T-cell (primary cell): ENCODE measurements around the gene TMEM236. TPM values are rescaled to one million over a fixed set of nuclear protein-coding genes. Genes with fewer than 3 reads are reported as not detected.

Experiments
- ATAC-seq, 4 experiments: fragments of 200-7000 bp in 3 of 4; fragments of 150-1000 bp in 1 of 4; cut with Tn5 transposase; replicated peaks in 1 of 4; 1 replicate in 3 of 4; 2 replicates in 1 of 4; pipeline ENCODE4 v1.10.0; 2021; ENCODE audit warnings: moderate library complexity in 3 of 4, mild to moderate bottlenecking in 2 of 4, moderate number of reproducible peaks in 1 of 4
- CTCF ChIA-PET, 2 donors: fragments of 300-600 bp; sonication (Branson Sonifier 250); formaldehyde crosslinking; loops; one replicate each; lab custom pipeline; 2022; ENCODE audit warnings: antibody characterized with exemption in 2 of 2; lab: Charles Lee
- POLR2A ChIA-PET, 2 donors: fragments of 300-600 bp; sonication (Branson Sonifier 250); formaldehyde crosslinking; loops; one replicate each; lab custom pipeline; 2022; ENCODE audit warnings: antibody characterized with exemption in 2 of 2; lab: Charles Lee
- DNase-seq, 35 experiments: peaks; one replicate each; pipeline versions ENCODE4 v3.0.0 to v3.0.0-alpha.2; 2013 to 2023
- H3K27ac ChIP-seq: one replicate; pipeline ENCODE4 v1.5.1; 2013; ENCODE audit warnings: low read length
- H3K27me3 ChIP-seq, 2 experiments: replicated peaks in 1 of 2; 1 replicate in 1 of 2; 2 replicates in 1 of 2; pipeline versions ENCODE4 v1.6.1 to v1.7.0; 2013; ENCODE audit warnings: low read length in 1 of 2, mixed read lengths in 1 of 2; ENCODE audit not compliant: control insufficient read depth in 2 of 2, insufficient read depth in 2 of 2; ENCODE audit errors: extremely low read depth in 1 of 2
- H3K36me3 ChIP-seq, 2 donors: 1 replicate in 1 of 2; 2 replicates in 1 of 2; pipeline versions ENCODE4 v1.6.1 to v1.7.0; 2013; ENCODE audit warnings: low read length in 1 of 2; ENCODE audit not compliant: control insufficient read depth in 2 of 2, insufficient read depth in 1 of 2; ENCODE audit errors: extremely low read depth in 1 of 2
- H3K4me1 ChIP-seq, 2 experiments: 1 replicate in 1 of 2; 2 replicates in 1 of 2; pipeline versions ENCODE4 v1.6.1 to v1.7.0; 2013; ENCODE audit warnings: low read length in 2 of 2, mixed read lengths in 1 of 2; ENCODE audit not compliant: insufficient read depth in 2 of 2, control insufficient read depth in 1 of 2; ENCODE audit errors: extremely low read depth in 1 of 2
- H3K4me3 ChIP-seq, 2 donors: 1 replicate in 1 of 2; 2 replicates in 1 of 2; pipeline versions ENCODE4 v1.5.1 to v1.7.0; 2013; ENCODE audit warnings: mild to moderate bottlenecking in 2 of 2, low read length in 1 of 2, moderate library complexity in 1 of 2; ENCODE audit not compliant: control insufficient read depth in 1 of 2; ENCODE audit errors: extremely low read depth in 1 of 2
- H3K9me3 ChIP-seq: 2 replicates; pipeline ENCODE4 v1.7.0; 2013
- H3K27ac Mint-ChIP-seq, 2 donors: one replicate each; pipeline ENCODE4 v1.8.0; 2020 to 2021; ENCODE audit warnings: mild to moderate bottlenecking in 2 of 2, mixed read lengths in 2 of 2
- H3K27me3 Mint-ChIP-seq, 2 donors: one replicate each; pipeline ENCODE4 v1.8.0; 2021 to 2022; ENCODE audit warnings: mixed read lengths in 2 of 2
- H3K36me3 Mint-ChIP-seq: one replicate; pipeline ENCODE4 v1.8.0; 2021; ENCODE audit warnings: mixed read lengths
- H3K4me1 Mint-ChIP-seq, 3 donors: one replicate each; pipeline ENCODE4 v1.8.0; 2020 to 2022; ENCODE audit warnings: mixed read lengths in 3 of 3, mild to moderate bottlenecking in 1 of 3
- H3K4me3 Mint-ChIP-seq, 3 donors: one replicate each; pipeline ENCODE4 v1.8.0; 2020 to 2022; ENCODE audit warnings: mild to moderate bottlenecking in 3 of 3, mixed read lengths in 3 of 3, moderate library complexity in 3 of 3
- H3K9me3 Mint-ChIP-seq, 3 donors: one replicate each; pipeline ENCODE4 v1.8.0; 2020 to 2022; ENCODE audit warnings: mixed read lengths in 3 of 3
- WGBS: methylation state at CpG from one replicate; pipeline ENCODE4 v1.1.5; 2013; ENCODE audit warnings: missing lambda C conversion rate; ENCODE audit not compliant: insufficient coverage; 5-methylcytosine and 5-hydroxymethylcytosine counted together
- total RNA-seq, 35 experiments: library from RNA in 6 of 35; stranded (reverse) in 6 of 35; fragments of 120-200 nt in 1 of 35; gene quantifications; one replicate each; pipeline versions ENCODE4 v1.2.1 to v1.2.4 and lab custom pipeline; 2013 to 2026

The TMEM236 gene
- total RNA-seq (under 1 TPM in 4 of 5 donors, not detected in 1; 0.03 to 0.38 (median 0.07) TPM), total RNA-seq (lab: John Stamatoyannopoulos, UW) (0 to 1.7 (median 0.25) reads per million in 29 experiments)
- 0.02 TPM for total RNA-seq (2013)

DNA sequence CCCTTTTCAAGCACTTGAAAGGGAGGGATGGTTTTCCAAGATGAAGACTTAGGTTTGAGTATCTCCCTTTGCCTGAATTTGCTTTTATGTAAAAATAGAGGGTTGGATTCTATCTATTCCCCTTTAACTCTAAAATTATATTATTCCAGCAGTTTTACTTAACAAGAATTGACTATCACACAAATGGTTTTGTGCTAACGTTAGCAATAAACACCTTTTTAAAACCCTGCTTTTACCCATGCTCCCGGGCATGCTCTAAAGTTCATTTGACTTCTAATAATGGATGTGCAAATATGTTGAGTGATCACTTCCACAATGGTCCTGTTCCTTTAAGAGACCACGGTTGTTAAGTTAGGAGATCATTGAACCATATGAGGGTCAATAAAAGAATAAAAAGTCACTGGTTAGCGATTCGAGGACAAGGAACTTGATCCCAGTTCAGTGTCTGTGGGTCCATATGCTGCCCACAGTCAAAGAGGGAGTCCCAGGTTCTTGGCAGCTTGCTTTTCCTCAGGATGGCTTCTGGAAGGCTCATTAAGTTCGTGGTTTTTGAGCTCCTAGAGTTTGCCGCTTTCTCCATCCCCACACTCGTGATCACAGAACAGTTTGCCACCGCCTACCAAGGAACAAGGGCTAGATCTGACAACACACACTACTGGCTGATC lies at the start of gene TMEM236:
Gene TMEM236 (plus strand): TSS at position 421 of the 665 bp plus-strand sequence. CDS start 95 bp downstream, at position 516.
- no peak for ATAC-seq
- no peak within 1 kb of the TSS for H3K27ac Mint-ChIP-seq

GRCh38 chr10:17703706-17704105 lies 48.3 kb upstream of the TMEM236 start:
- Histone ChIP-seq H3K4me3 (no peak overlapping the region), H3K9me3 (no peaks in the 10 kb centered on the region), H3K4me1 (no peaks in the 10 kb centered on the region), H3K27me3 (no peaks in the 10 kb centered on the region), H3K36me3 (peaks cover 6 to 31% of the 10 kb centered on the region in 2 donors), H3K27ac (no peak overlapping the region)
- ATAC-seq = no peak
- no peak overlapping the region for H3K4me3 Mint-ChIP-seq
- no peak for DNase-seq
- no peaks in the 10 kb centered on the region for H3K9me3 Mint-ChIP-seq
- no peak overlapping the region for H3K27ac Mint-ChIP-seq
- peaks cover 46% of the 10 kb centered on the region for H3K36me3 Mint-ChIP-seq
- CTCF ChIA-PET = no interaction called here
- 100% methylated on average over 1 of the region's 3 CpGs for WGBS
- no peaks in the 10 kb centered on the region for H3K27me3 Mint-ChIP-seq
- POLR2A ChIA-PET = interaction anchor here in 1 of 2 donors (0.8 kb wide), 1 partner anchor 59 kb away, joined by 3 read pairs; the partner anchor contains the start of gene STAM
- H3K4me1 Mint-ChIP-seq = no peaks in the 10 kb centered on the region

More for the DNA sequence above, at the start of gene TMEM236:
- Histone ChIP-seq H3K27me3 (no peaks in the 10 kb centered on the region), H3K4me3 (no peak within 1 kb of the TSS), H3K36me3 (no peaks in the 10 kb centered on the region), H3K4me1 (no peaks in the 10 kb centered on the region), H3K9me3 (no peaks in the 10 kb centered on the region), H3K27ac (no peak within 1 kb of the TSS)
- no peaks in the 10 kb centered on the region for H3K27me3 Mint-ChIP-seq
- WGBS = 80% methylated on average over 5 of the region's 9 CpGs
- no peaks in the 10 kb centered on the region for H3K9me3 Mint-ChIP-seq
- peaks cover 0 to 5% (median 3%) of the 10 kb centered on the region in 3 donors for H3K4me1 Mint-ChIP-seq
- no peak for DNase-seq
- POLR2A ChIA-PET = no interaction called here
- no peak within 1 kb of the TSS for H3K4me3 Mint-ChIP-seq
- CTCF ChIA-PET = no interaction called here
- no peaks in the 10 kb centered on the region for H3K36me3 Mint-ChIP-seq

GRCh38 chr10:17708821-17709220 lies 43.2 kb upstream of the TMEM236 start:
- peaks cover 57% of the 10 kb centered on the region for H3K36me3 Mint-ChIP-seq
- WGBS = 82% methylated on average over 3 of the region's 10 CpGs

DNA sequence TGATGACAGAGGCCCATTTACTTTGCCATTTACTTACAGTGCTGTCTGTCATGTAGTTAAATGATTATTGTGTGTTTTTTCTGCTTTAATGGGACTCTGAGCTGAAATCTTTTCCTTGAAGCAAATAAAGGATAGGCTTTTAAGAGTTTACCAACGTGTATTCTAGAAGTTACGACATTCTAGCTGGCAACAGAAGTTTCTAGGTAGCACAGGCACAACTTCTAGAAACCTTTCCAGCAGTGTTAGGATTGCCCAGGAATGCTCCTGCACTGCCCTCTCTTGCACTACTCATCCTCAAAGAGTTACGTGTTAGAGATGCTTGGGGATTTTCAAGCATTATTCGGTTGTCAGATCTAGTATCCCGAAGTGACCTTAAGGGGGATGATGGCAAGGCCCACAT lies 42.5 kb upstream of the TMEM236 start:
- no peaks in the 10 kb centered on the region for H3K27me3 ChIP-seq
- no peak overlapping the region for H3K4me3 ChIP-seq
- H3K36me3 Mint-ChIP-seq = peaks cover 60% of the 10 kb centered on the region
- H3K9me3 ChIP-seq = no peaks in the 10 kb centered on the region
- ChIA-PET CTCF (interaction anchor here in 1 of 2 donors (0.6 kb wide), 1 partner anchor 551 kb away, joined by 3 read pairs; no protein-coding TSS in a partner anchor), POLR2A (interaction anchor here (0.6 kb wide), 2 partner anchors 29 to 1014 kb away, joined by 3 read pairs; no protein-coding TSS in a partner anchor)
- peaks cover 12 to 70% of the 10 kb centered on the region in 2 donors for H3K36me3 ChIP-seq
- ATAC-seq (no peak), DNase-seq (no peak)
- H3K27ac Mint-ChIP-seq = no peak overlapping the region
- H3K4me1 ChIP-seq = no peaks in the 10 kb centered on the region
- WGBS = 97% methylated on average over 4 of the region's 5 CpGs
- no peak overlapping the region for H3K27ac ChIP-seq
- H3K4me3 Mint-ChIP-seq = no peak overlapping the region
- no peaks in the 10 kb centered on the region for H3K27me3 Mint-ChIP-seq
- no peaks in the 10 kb centered on the region for H3K4me1 Mint-ChIP-seq
- H3K9me3 Mint-ChIP-seq = no peaks in the 10 kb centered on the region

More at GRCh38 chr10:17708821-17709220, 43.2 kb upstream of the TMEM236 start:
- H3K4me3 Mint-ChIP-seq = no peak overlapping the region
- DNase-seq = no peak
- H3K4me1 Mint-ChIP-seq = no peaks in the 10 kb centered on the region
- peaks cover 12 to 70% of the 10 kb centered on the region in 2 donors for H3K36me3 ChIP-seq
- H3K9me3 Mint-ChIP-seq = no peaks in the 10 kb centered on the region
- no peak overlapping the region for H3K27ac ChIP-seq
- H3K27me3 ChIP-seq = no peaks in the 10 kb centered on the region
- H3K4me1 ChIP-seq = no peaks in the 10 kb centered on the region
- H3K27ac Mint-ChIP-seq = no peak overlapping the region
- ATAC-seq = no peak
- H3K27me3 Mint-ChIP-seq = no peaks in the 10 kb centered on the region
- no peaks in the 10 kb centered on the region for H3K9me3 ChIP-seq
- ChIA-PET POLR2A (no interaction called here), CTCF (no interaction called here)
- no peak overlapping the region for H3K4me3 ChIP-seq

- Mint-ChIP-seq H3K27me3 (no peaks in the 10 kb centered on the region), H3K4me1 (no peaks in the 10 kb centered on the region), H3K36me3 (peaks cover 63% of the 10 kb centered on the region), H3K4me3 (no peak overlapping the region), H3K27ac (no peak overlapping the region), H3K9me3 (no peaks in the 10 kb centered on the region)
- ATAC-seq = no peak
- 90% methylated on average over 2 of the region's 4 CpGs for WGBS
- H3K36me3 ChIP-seq = peaks cover 12 to 70% of the 10 kb centered on the region in 2 donors
- H3K4me1 ChIP-seq = no peaks in the 10 kb centered on the region
- H3K4me3 ChIP-seq = no peak overlapping the region
- H3K27ac ChIP-seq = no peak overlapping the region
- no peaks in the 10 kb centered on the region for H3K27me3 ChIP-seq
- POLR2A ChIA-PET = interaction anchor here (0.5 to 0.7 kb wide), 3 partner anchors 14 to 342 kb away, joined by 3 to 12 read pairs (median 3); no protein-coding TSS in a partner anchor
- H3K9me3 ChIP-seq = no peaks in the 10 kb centered on the region
- DNase-seq = no peak
- CTCF ChIA-PET = no interaction called here
These were observed 41.8 kb upstream of the TMEM236 start for GRCh38 chr10:17710181-17710580.

GRCh38 chr10:17712053-17712452 lies 39.9 kb upstream of the TMEM236 start:
- ATAC-seq = no peak
- WGBS = no CpG with 5 or more reads among the region's 5 CpGs
- H3K9me3 Mint-ChIP-seq = no peaks in the 10 kb centered on the region

More at GRCh38 chr10:17712053-17712452, 39.9 kb upstream of the TMEM236 start:
- Mint-ChIP-seq H3K27me3 (no peaks in the 10 kb centered on the region), H3K4me1 (no peaks in the 10 kb centered on the region), H3K27ac (no peak overlapping the region), H3K36me3 (peaks cover 74% of the 10 kb centered on the region), H3K4me3 (no peak overlapping the region)
- ChIA-PET POLR2A (no interaction called here), CTCF (interaction anchor here (0.5 to 0.6 kb wide), 2 partner anchors 103 to 297 kb away, joined by 4 to 5 read pairs; no protein-coding TSS in a partner anchor)
- Histone ChIP-seq H3K9me3 (no peaks in the 10 kb centered on the region), H3K4me3 (no peak overlapping the region), H3K27me3 (no peaks in the 10 kb centered on the region), H3K4me1 (no peaks in the 10 kb centered on the region), H3K27ac (no peak overlapping the region), H3K36me3 (peaks cover 8 to 66% of the 10 kb centered on the region in 2 donors)
- no peak for DNase-seq
